ACHN (cell line): ENCODE results near the gene LRP10.
"Not testable (repeated sequence)": the region's sequence is repeated elsewhere in the genome, so short reads cannot be mapped to it uniquely, and the experiment has no call there.

Experiments
- DNase-seq: peaks from one replicate; pipeline ENCODE4 v3.0.0-alpha.2; 2015
- in situ Hi-C: cut with HindIII; loops from 2 replicates; pipeline ENCODE4 v1.10.0; 2017; ENCODE audit warnings: low sequenced_read_pairs, low pct_ligation_motif_present, low pct_unique_long_range_greater_than_20kb

The LRP10 gene

GRCh38 chr14:22871224-22872032 is at the start of gene LRP10:
Gene LRP10, plus strand, starts transcription at chr14:22871740. Its CDS starts 564 bp downstream, at chr14:22872304.
- peak; percentile 89 for DNase-seq
- in situ Hi-C loops = no loop called here

- in situ Hi-C loops = no loop called here
- no peak for DNase-seq
These were observed 49.4 kb upstream of the LRP10 start for GRCh38 chr14:22822016-22822570.

GRCh38 chr14:22822571-22823098 is 48.9 kb upstream of the LRP10 start:
- DNase-seq = peak; percentile 79
- in situ Hi-C loops = no loop called here

GRCh38 chr14:22824711-22825359 is 46.7 kb upstream of the LRP10 start:
- in situ Hi-C loops = no loop called here
- DNase-seq = peak; percentile 87

- DNase-seq, in situ Hi-C loops: not testable (repeated sequence)
These were observed 42.4 kb upstream of the LRP10 start for GRCh38 chr14:22829076-22829660.

- in situ Hi-C loops = no loop called here
- peak; percentile 88 for DNase-seq
These were observed 41.7 kb upstream of the LRP10 start, which contains the start of gene MRPL52 for GRCh38 chr14:22829661-22830442. Gene MRPL52, plus strand, starts transcription at chr14:22829887. Its CDS starts 26 bp downstream, at chr14:22829913.

GRCh38 chr14:22830443-22831010 is 41.0 kb upstream of the LRP10 start:
- in situ Hi-C loops = no loop called here
- DNase-seq = no peak

GRCh38 chr14:22835505-22835904 is 36.0 kb upstream of the LRP10 start:
- in situ Hi-C loops = no loop called here
- no peak for DNase-seq

GRCh38 chr14:22836301-22837113 is 35.0 kb upstream of the LRP10 start, which contains the start of gene MMP14:
Gene MMP14, plus strand, starts transcription at chr14:22836585. Its CDS starts 233 bp downstream, at chr14:22836818.
- in situ Hi-C loops = no loop called here
- DNase-seq = peak; percentile 72

GRCh38 chr14:22837114-22837749 is 34.3 kb upstream of the LRP10 start:
- in situ Hi-C loops = no loop called here
- peak; percentile 67 for DNase-seq

- no peak for DNase-seq
- in situ Hi-C loops = no loop called here
These were observed 33.6 kb upstream of the LRP10 start for GRCh38 chr14:22837750-22838538.

- no peak for DNase-seq
- in situ Hi-C loops = no loop called here
These were observed 32.9 kb upstream of the LRP10 start for GRCh38 chr14:22838631-22839041.

- DNase-seq = no peak
- in situ Hi-C loops = no loop called here
These were observed 32.3 kb upstream of the LRP10 start for GRCh38 chr14:22839159-22839779.

- DNase-seq = no peak
- in situ Hi-C loops = no loop called here
These were observed 30.2 kb upstream of the LRP10 start for GRCh38 chr14:22841311-22841710.

GRCh38 chr14:22841769-22842168 is 29.8 kb upstream of the LRP10 start:
- in situ Hi-C loops = no loop called here
- DNase-seq = no peak
